ENCODE results near the gene GCC2.

DNA sequence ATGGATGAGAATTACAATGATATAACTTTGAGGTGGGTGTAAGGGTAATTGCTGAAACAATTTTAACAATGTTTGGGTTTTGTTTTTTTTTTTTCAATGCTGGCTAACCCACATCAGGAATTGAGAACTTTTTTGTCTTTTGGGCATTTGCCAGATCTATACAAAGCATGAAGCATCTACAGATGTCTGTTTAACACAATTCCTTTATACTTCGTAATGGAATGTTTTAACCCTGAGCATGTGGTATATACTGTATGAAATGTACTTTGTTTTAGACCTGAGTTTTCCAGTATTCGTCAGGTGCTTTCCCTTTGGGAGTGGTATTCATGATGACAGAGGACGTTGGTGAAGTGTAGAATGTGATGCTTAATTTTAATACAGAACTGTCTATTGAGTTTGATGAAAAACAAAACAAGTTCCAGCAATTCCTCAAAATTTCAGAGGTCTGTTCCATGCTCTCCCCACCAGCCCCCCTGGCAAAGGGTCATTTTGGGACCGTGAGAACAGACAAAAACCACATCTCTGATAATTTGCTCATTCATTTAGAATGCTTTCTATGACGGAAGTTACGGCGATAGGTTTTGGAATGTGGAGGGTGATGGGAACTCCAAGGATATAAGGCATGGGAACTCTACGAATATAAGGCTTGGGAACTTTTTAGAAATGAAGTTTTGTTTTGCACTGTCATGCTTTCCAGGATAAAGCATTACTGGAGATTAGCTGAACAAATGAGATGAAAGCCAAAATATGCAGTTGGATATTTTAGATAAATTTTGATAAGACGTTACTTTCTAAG lies 99.4 kb downstream of the GCC2 start:
- TF ChIP-seq POLR2AphosphoS5 (IDR thresholded peaks at IDR 0.05) (no peak), POLR2A (IDR thresholded peaks at IDR 0.05) (no peak), EP300 (IDR thresholded peaks at IDR 0.05) (no peak)
- TF ChIP-seq, protein P1, sequence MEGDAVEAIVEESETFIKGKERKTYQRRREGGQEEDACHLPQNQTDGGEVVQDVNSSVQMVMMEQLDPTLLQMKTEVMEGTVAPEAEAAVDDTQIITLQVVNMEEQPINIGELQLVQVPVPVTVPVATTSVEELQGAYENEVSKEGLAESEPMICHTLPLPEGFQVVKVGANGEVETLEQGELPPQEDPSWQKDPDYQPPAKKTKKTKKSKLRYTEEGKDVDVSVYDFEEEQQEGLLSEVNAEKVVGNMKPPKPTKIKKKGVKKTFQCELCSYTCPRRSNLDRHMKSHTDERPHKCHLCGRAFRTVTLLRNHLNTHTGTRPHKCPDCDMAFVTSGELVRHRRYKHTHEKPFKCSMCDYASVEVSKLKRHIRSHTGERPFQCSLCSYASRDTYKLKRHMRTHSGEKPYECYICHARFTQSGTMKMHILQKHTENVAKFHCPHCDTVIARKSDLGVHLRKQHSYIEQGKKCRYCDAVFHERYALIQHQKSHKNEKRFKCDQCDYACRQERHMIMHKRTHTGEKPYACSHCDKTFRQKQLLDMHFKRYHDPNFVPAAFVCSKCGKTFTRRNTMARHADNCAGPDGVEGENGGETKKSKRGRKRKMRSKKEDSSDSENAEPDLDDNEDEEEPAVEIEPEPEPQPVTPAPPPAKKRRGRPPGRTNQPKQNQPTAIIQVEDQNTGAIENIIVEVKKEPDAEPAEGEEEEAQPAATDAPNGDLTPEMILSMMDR (IDR thresholded peaks at IDR 0.05): no peak

Measured in stomach (tissue), 4 donors.